Measurements from ENCODE around the gene GTF3C5.

DNA sequence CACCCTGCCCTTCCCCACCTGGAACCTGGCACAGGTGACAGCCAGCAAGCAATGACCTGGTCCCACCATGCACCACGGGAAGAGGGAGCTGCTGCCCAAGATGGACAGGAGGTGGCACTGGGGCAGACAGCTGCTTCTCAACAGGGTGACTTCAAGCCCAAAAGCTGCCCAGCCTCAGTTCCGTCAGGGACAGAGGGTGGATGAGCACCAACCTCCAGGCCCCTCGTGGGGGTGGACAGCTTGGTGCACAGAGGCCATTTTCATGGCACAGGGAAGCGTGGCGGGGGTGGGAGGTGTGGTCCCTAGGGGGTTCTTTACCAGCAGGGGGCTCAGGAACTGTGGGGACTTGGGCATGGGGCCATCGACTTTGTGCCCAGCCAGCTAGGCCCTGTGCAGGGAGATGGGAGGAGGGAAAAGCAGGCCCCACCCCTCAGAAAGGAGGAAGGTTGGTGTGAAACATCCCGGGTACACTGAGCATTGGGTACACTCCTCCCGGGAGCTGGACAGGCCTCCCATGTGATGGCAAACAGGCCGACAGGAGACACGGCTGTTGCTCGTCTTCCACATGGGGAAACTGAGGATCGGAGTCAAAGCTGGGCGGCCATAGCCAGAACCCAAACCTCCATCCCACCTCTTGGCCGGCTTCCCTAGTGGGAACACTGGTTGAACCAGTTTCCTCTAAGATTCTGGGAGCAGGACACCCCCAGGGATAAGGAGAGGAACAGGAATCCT, 32.9 kb downstream of the GTF3C5 start:
- TF ChIP-seq POLR2AphosphoS5 (IDR thresholded peaks at IDR 0.05) = no peak
- TF ChIP-seq, protein P1, sequence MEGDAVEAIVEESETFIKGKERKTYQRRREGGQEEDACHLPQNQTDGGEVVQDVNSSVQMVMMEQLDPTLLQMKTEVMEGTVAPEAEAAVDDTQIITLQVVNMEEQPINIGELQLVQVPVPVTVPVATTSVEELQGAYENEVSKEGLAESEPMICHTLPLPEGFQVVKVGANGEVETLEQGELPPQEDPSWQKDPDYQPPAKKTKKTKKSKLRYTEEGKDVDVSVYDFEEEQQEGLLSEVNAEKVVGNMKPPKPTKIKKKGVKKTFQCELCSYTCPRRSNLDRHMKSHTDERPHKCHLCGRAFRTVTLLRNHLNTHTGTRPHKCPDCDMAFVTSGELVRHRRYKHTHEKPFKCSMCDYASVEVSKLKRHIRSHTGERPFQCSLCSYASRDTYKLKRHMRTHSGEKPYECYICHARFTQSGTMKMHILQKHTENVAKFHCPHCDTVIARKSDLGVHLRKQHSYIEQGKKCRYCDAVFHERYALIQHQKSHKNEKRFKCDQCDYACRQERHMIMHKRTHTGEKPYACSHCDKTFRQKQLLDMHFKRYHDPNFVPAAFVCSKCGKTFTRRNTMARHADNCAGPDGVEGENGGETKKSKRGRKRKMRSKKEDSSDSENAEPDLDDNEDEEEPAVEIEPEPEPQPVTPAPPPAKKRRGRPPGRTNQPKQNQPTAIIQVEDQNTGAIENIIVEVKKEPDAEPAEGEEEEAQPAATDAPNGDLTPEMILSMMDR (IDR thresholded peaks at IDR 0.05) = no peak
